Caco-2 (cell line): ENCODE data around the gene ST3GAL3. TPM values are rescaled to one million over a fixed set of nuclear protein-coding genes. Genes with fewer than 3 reads are reported as not detected.

ENCODE experiments used
- BruUV-seq: library from RNA; stranded (reverse); fragments of 400-500 nt; replicated peaks from 2 replicates; lab custom pipeline; 2021; lab: Mats Ljungman, UMichigan
- CTCF ChIA-PET: fragments of 300-600 bp; sonication (Branson Sonifier 250); formaldehyde crosslinking; loops from one replicate; lab custom pipeline; 2022; ENCODE audit warnings: antibody characterized with exemption; lab: Charles Lee
- POLR2A ChIA-PET: fragments of 300-600 bp; sonication (Branson Sonifier 250); formaldehyde crosslinking; loops from one replicate; lab custom pipeline; 2022; ENCODE audit warnings: antibody characterized with exemption; lab: Charles Lee
- DNase-seq, 2 experiments: peaks; one replicate each; pipeline versions ENCODE4 v3.0.0 to v3.0.0-alpha.2; 2020 to 2022
- H3K27me3 ChIP-seq: replicated peaks from 2 replicates; pipeline ENCODE4 v1.6.0; 2011; ENCODE audit warnings: low read length; ENCODE audit not compliant: control insufficient read depth, insufficient read depth
- H3K36me3 ChIP-seq: 2 replicates; pipeline ENCODE4 v1.5.1; 2011; ENCODE audit warnings: low read length; ENCODE audit not compliant: control insufficient read depth, insufficient read depth
- H3K4me1 ChIP-seq: fragments of 250-450 bp; sonication (Bioruptor Pico); 2 replicates; pipeline ENCODE4 v1.5.1; 2020; ENCODE audit warnings: mild to moderate bottlenecking
- H3K4me3 ChIP-seq: 2 replicates; pipeline ENCODE4 v1.5.1; 2011; ENCODE audit warnings: low read depth, mild to moderate bottlenecking, control low read depth, low read length
- H3K9me3 ChIP-seq: fragments of 250-450 bp; sonication (Bioruptor Pico); 2 replicates; pipeline ENCODE4 v1.5.1; 2020; ENCODE audit warnings: mild to moderate bottlenecking, moderate library complexity
- H3K27ac Mint-ChIP-seq: one replicate; pipeline ENCODE4 v1.8.0; 2022; ENCODE audit warnings: mixed read lengths; ENCODE audit not compliant: unreplicated experiment
- H3K27me3 Mint-ChIP-seq: one replicate; pipeline ENCODE4 v1.8.0; 2022; ENCODE audit warnings: mixed read lengths; ENCODE audit not compliant: insufficient read depth, unreplicated experiment
- H3K36me3 Mint-ChIP-seq: one replicate; pipeline ENCODE4 v1.8.0; 2022; ENCODE audit warnings: mild to moderate bottlenecking, mixed read lengths; ENCODE audit not compliant: insufficient read depth, unreplicated experiment
- H3K4me1 Mint-ChIP-seq: one replicate; pipeline ENCODE4 v1.8.0; 2022; ENCODE audit warnings: low read depth, mixed read lengths; ENCODE audit not compliant: unreplicated experiment
- H3K4me3 Mint-ChIP-seq: one replicate; pipeline ENCODE4 v1.8.0; 2022; ENCODE audit warnings: mild to moderate bottlenecking, moderate library complexity, mixed read lengths; ENCODE audit not compliant: unreplicated experiment
- H3K9me3 Mint-ChIP-seq: one replicate; pipeline ENCODE4 v1.8.0; 2022; ENCODE audit warnings: mixed read lengths; ENCODE audit not compliant: unreplicated experiment
- CTCF ChIP-seq, 2 experiments: fragments of 200-600 bp in 1 of 2; IDR thresholded peaks; 1 replicate in 1 of 2; 2 replicates in 1 of 2; pipeline versions ENCODE4 v1.5.1 to v1.8.0; 2011 to 2022; ENCODE audit warnings: antibody characterized with exemption in 1 of 2, control low read depth in 1 of 2, inconsistent platforms in 1 of 2, low read depth in 1 of 2, low read length in 1 of 2, mild to moderate bottlenecking in 1 of 2, moderate library complexity in 1 of 2; ENCODE audit not compliant: insufficient read depth in 1 of 2, severe bottlenecking in 1 of 2, unreplicated experiment in 1 of 2
- intact Hi-C: fragments of 100-400 bp; cut with micrococcal nuclease; formaldehyde crosslinking; loops from one replicate; pipeline ENCODE4 v1.10.0; 2022; ENCODE audit not compliant: unreplicated experiment
- total RNA-seq: library from RNA; stranded (reverse); gene quantifications from 2 replicates; pipeline ENCODE4 v1.2.3, GENCODE V29; 2022

ST3GAL3 gene
- total RNA-seq, 1 experiment from 2014 or later, result 5.6 TPM

DNA sequence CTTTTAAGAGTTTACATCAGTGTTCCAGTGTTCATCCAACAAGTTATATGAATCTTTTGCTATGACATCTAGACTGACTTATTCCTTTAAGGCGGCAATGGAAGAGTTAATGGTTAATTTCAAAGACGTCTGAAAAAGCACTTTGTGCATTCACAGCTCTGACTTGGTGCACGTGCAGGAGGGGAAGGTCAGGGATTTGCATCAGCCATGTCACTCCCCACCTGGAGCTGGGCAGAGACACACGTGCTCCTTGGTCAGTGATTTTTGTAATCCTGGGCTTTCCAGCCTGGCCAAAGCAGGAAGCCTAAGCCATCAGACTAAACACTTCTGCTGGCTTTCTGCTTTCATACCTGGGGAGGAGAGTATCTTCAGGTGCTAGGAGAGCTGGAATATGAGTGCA is 96.3 kb downstream of the ST3GAL3 start:
- no TSS peak for BruUV-seq
- H3K4me1 ChIP-seq, result no peaks in the 10 kb centered on the region
- Mint-ChIP-seq H3K4me1 (no peaks in the 10 kb centered on the region), H3K9me3 (peaks cover 15% of the 10 kb centered on the region), H3K27ac (no peak overlapping the region), H3K4me3 (no peak overlapping the region), H3K36me3 (peaks cover 6% of the 10 kb centered on the region), H3K27me3 (no peaks in the 10 kb centered on the region)
- no peaks in the 10 kb centered on the region for H3K9me3 ChIP-seq
- H3K27me3 ChIP-seq, result no peaks in the 10 kb centered on the region
- H3K4me3 ChIP-seq, result no peak overlapping the region
- no peaks in the 10 kb centered on the region for H3K36me3 ChIP-seq
- DNase-seq, result no peak
- TF ChIP-seq CTCF (IDR thresholded peaks at IDR 0.05; ENCODE audit: insufficient read depth in 1 of 2, low read depth in 1 of 2, low read length in 1 of 2, severe bottlenecking in 1 of 2, unreplicated experiment in 1 of 2), result no peak
- CTCF ChIA-PET, result no interaction called here
- intact Hi-C loops, result no loop called here
- POLR2A ChIA-PET, result no interaction called here

DNA sequence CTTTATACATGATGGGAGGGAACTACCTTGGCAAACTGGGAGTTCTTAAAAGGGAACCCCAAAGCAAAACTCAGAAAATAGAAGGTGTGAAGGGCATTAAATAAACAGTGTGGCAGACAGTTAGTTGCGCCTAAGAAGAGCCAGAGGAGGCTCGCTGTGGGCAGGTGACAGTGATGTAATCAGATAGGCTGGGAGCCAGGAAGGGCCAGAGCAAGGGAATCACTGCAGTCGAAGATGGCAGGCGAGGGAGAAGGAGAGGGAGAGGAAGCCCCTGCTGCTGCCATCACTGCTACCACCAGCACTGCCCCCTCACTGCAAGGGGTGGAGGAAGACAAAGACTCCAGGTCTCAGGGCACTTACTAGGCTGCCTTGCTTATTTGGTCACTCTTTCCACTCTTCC is 97.2 kb downstream of the ST3GAL3 start:
- CTCF ChIA-PET, result no interaction called here

GRCh38 chr1:43805340-43805739 is 98.0 kb downstream of the ST3GAL3 start:
- POLR2A ChIA-PET, result no interaction called here
- DNase-seq, result no peak
- Histone ChIP-seq H3K4me1 (no peaks in the 10 kb centered on the region), H3K9me3 (no peaks in the 10 kb centered on the region), H3K27me3 (no peaks in the 10 kb centered on the region), H3K4me3 (no peak overlapping the region), H3K36me3 (no peaks in the 10 kb centered on the region)
- Mint-ChIP-seq H3K4me3 (no peak overlapping the region), H3K27me3 (no peaks in the 10 kb centered on the region), H3K27ac (no peak overlapping the region), H3K36me3 (peaks cover 6% of the 10 kb centered on the region), H3K4me1 (no peaks in the 10 kb centered on the region), H3K9me3 (peaks cover 22% of the 10 kb centered on the region)
- intact Hi-C loops, result no loop called here
- CTCF ChIA-PET, result no interaction called here
- TF ChIP-seq CTCF (IDR thresholded peaks at IDR 0.05; ENCODE audit: insufficient read depth in 1 of 2, low read depth in 1 of 2, low read length in 1 of 2, severe bottlenecking in 1 of 2, unreplicated experiment in 1 of 2), result no peak
- BruUV-seq, result no TSS peak

More for the DNA sequence above, 97.2 kb downstream of the ST3GAL3 start:
- H3K27me3 ChIP-seq, result no peaks in the 10 kb centered on the region
- H3K4me3 Mint-ChIP-seq, result no peak overlapping the region
- no peak overlapping the region for H3K4me3 ChIP-seq
- H3K9me3 ChIP-seq, result no peaks in the 10 kb centered on the region
- peaks cover 6% of the 10 kb centered on the region for H3K36me3 Mint-ChIP-seq
- POLR2A ChIA-PET, result no interaction called here
- no peaks in the 10 kb centered on the region for H3K4me1 Mint-ChIP-seq
- no peak for DNase-seq
- H3K9me3 Mint-ChIP-seq, result peaks cover 22% of the 10 kb centered on the region
- H3K27ac Mint-ChIP-seq, result no peak overlapping the region
- no peaks in the 10 kb centered on the region for H3K36me3 ChIP-seq
- H3K4me1 ChIP-seq, result no peaks in the 10 kb centered on the region
- no peak for TF ChIP-seq CTCF (IDR thresholded peaks at IDR 0.05; ENCODE audit: insufficient read depth in 1 of 2, low read depth in 1 of 2, low read length in 1 of 2, severe bottlenecking in 1 of 2, unreplicated experiment in 1 of 2)
- intact Hi-C loops, result no loop called here
- BruUV-seq, result no TSS peak
- H3K27me3 Mint-ChIP-seq, result no peaks in the 10 kb centered on the region
